HCT116 (cell line): ENCODE measurements around the gene LURAP1L.

Experiments used
- CEBPB ChIP-seq: IDR thresholded peaks from 2 replicates; pipeline ENCODE4 v1.6.1; 2012; ENCODE audit warnings: low read depth
- CTCF ChIP-seq, 3 experiments: fragments of 200-600 bp in 1 of 3; sonication (generic) in 1 of 3; IDR thresholded peaks in 2 of 3; conservative IDR thresholded peaks in 1 of 3; 2 replicates each; pipeline ENCODE4 v1.5.1; 2012 to 2017; ENCODE audit warnings: low read depth in 2 of 3, low read length in 2 of 3, antibody characterized with exemption in 1 of 3, borderline replicate concordance in 1 of 3, control low read depth in 1 of 3, mild to moderate bottlenecking in 1 of 3, mixed read lengths in 1 of 3, mixed run types in 1 of 3, moderate library complexity in 1 of 3; ENCODE audit not compliant: insufficient read depth in 1 of 3
- EZH2 ChIP-seq: fragments of 200-600 bp; sonication (generic); IDR thresholded peaks from 2 replicates; pipeline ENCODE4 v1.6.1; 2017; ENCODE audit warnings: antibody characterized with exemption, mixed run types
- FOSL1 ChIP-seq: IDR thresholded peaks from 2 replicates; pipeline ENCODE4 v1.6.1; 2012; ENCODE audit warnings: low read depth
- JUND ChIP-seq: IDR thresholded peaks from 2 replicates; pipeline ENCODE4 v1.6.1; 2012
- POLR2A ChIP-seq: IDR thresholded peaks from 2 replicates; pipeline ENCODE4 v1.7.0; 2011; ENCODE audit warnings: borderline replicate concordance; ENCODE audit not compliant: insufficient read depth, insufficient read length; ENCODE audit errors: extremely low read depth
- RAD21 ChIP-seq: IDR thresholded peaks from 2 replicates; pipeline ENCODE4 v1.6.1; 2012; ENCODE audit warnings: low read depth, mild to moderate bottlenecking
- REST ChIP-seq: IDR thresholded peaks from 2 replicates; pipeline ENCODE4 v1.6.1; 2012; ENCODE audit warnings: low read depth
- SP1 ChIP-seq: IDR thresholded peaks from 2 replicates; pipeline ENCODE4 v1.6.1; 2012; ENCODE audit warnings: low read depth
- TCF7L2 ChIP-seq: IDR thresholded peaks from 2 replicates; pipeline ENCODE4 v1.7.0; 2011; ENCODE audit warnings: borderline replicate concordance, inconsistent platforms; ENCODE audit not compliant: insufficient read depth, insufficient read length; ENCODE audit errors: extremely low read depth
- YY1 ChIP-seq: IDR thresholded peaks from 2 replicates; pipeline ENCODE4 v1.6.1; 2011; ENCODE audit warnings: low read length, low read depth, moderate library complexity, mild to moderate bottlenecking; ENCODE audit not compliant: insufficient replicate concordance; ENCODE audit errors: extremely low read depth
- TF ChIP-seq, protein P1 (sequence below): IDR thresholded peaks from 2 replicates; pipeline ENCODE4 v1.6.1; 2012

- TF ChIP-seq SP1 (no peak), JUND (no peak), CTCF (IDR thresholded peaks at IDR 0.05 in 2 of 3, conservative IDR thresholded peaks at IDR 0.05 in 1 of 3; ENCODE audit: borderline replicate concordance in 1 of 3, insufficient read depth in 1 of 3, low read depth in 2 of 3, low read length in 2 of 3) (no peak), REST (no peak), FOSL1 (no peak), RAD21 (no peak), POLR2A (no peak), EZH2 (no peak), YY1 (no peak), CEBPB (no peak), TCF7L2 (no peak)
- TF ChIP-seq, protein P1, sequence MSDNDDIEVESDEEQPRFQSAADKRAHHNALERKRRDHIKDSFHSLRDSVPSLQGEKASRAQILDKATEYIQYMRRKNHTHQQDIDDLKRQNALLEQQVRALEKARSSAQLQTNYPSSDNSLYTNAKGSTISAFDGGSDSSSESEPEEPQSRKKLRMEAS = no peak
These were observed 74.7 kb downstream of the LURAP1L start for GRCh38 chr9:12849486-12850003.
